ENCODE measurements around the gene ACTR8.
A peak's percentile ranks its signal among the peaks of the same experiment; 100 is the strongest.
"Not testable (repeated sequence)": the region's sequence is repeated elsewhere in the genome, so short reads cannot be mapped to it uniquely, and the experiment has no call there.

The ACTR8 gene

GRCh38 chr3:53881691-53882593 is at the start of gene ACTR8:
Gene ACTR8 (minus strand): TSS chr3:53882152. CDS start chr3:53882101, 51 bp downstream.
- DNase-seq: peak; percentile 89

- not testable (repeated sequence) for DNase-seq
Observed at GRCh38 chr3:53927208-53927872, 45.4 kb upstream of the ACTR8 start.

GRCh38 chr3:53921296-53921695 is 39.3 kb upstream of the ACTR8 start:
- DNase-seq: peak; percentile 15

GRCh38 chr3:53919741-53920140 is 37.8 kb upstream of the ACTR8 start:
- no peak for DNase-seq

- no peak for DNase-seq
Observed at GRCh38 chr3:53913401-53913800, 31.4 kb upstream of the ACTR8 start.

GRCh38 chr3:53902711-53903110 is 20.8 kb upstream of the ACTR8 start:
- no peak for DNase-seq

GRCh38 chr3:53902067-53902466 is 20.1 kb upstream of the ACTR8 start:
- DNase-seq: no peak

GRCh38 chr3:53900666-53901331 is 18.8 kb upstream of the ACTR8 start:
- DNase-seq: no peak

GRCh38 chr3:53899750-53900149 is 17.8 kb upstream of the ACTR8 start:
- no peak for DNase-seq

GRCh38 chr3:53892286-53892637 is 10.3 kb upstream of the ACTR8 start:
- DNase-seq: no peak

- peak; percentile 99 for DNase-seq
Observed at GRCh38 chr3:53891497-53892285, 9.7 kb upstream of the ACTR8 start, which contains the start of gene SELENOK. Gene SELENOK (minus strand): TSS chr3:53891859.

- peak; percentile 73 for DNase-seq
Observed at GRCh38 chr3:53890726-53891475, 8.9 kb upstream of the ACTR8 start.

- DNase-seq: no peak
Observed at GRCh38 chr3:53888232-53888631, 6.3 kb upstream of the ACTR8 start.

- DNase-seq: no peak
Observed at GRCh38 chr3:53887446-53887845, 5.5 kb upstream of the ACTR8 start.

- no peak for DNase-seq
Observed at GRCh38 chr3:53885239-53885638, 3.3 kb upstream of the ACTR8 start.

- DNase-seq: no peak
Observed at GRCh38 chr3:53884623-53885022, 2.7 kb upstream of the ACTR8 start.

- no peak for DNase-seq
Observed at GRCh38 chr3:53883008-53883407, 1.1 kb upstream of the ACTR8 start.

- no peak for DNase-seq
Observed at GRCh38 chr3:53880396-53881345, 1.3 kb downstream of the ACTR8 start.

- DNase-seq: no peak
Observed at GRCh38 chr3:53865732-53866499, 16.0 kb downstream of the ACTR8 start.

- no peak for DNase-seq
Observed at GRCh38 chr3:53863145-53863544, 18.8 kb downstream of the ACTR8 start.
